ENCODE data around the gene TCEAL9. TPM values are rescaled to one million over a fixed set of nuclear protein-coding genes. Genes with fewer than 3 reads are reported as not detected.
A peak's percentile ranks its signal among the peaks of the same experiment; 100 is the strongest.

The TCEAL9 gene
- total RNA-seq, 1 experiment from 2014 or later: 71.7 TPM

DNA sequence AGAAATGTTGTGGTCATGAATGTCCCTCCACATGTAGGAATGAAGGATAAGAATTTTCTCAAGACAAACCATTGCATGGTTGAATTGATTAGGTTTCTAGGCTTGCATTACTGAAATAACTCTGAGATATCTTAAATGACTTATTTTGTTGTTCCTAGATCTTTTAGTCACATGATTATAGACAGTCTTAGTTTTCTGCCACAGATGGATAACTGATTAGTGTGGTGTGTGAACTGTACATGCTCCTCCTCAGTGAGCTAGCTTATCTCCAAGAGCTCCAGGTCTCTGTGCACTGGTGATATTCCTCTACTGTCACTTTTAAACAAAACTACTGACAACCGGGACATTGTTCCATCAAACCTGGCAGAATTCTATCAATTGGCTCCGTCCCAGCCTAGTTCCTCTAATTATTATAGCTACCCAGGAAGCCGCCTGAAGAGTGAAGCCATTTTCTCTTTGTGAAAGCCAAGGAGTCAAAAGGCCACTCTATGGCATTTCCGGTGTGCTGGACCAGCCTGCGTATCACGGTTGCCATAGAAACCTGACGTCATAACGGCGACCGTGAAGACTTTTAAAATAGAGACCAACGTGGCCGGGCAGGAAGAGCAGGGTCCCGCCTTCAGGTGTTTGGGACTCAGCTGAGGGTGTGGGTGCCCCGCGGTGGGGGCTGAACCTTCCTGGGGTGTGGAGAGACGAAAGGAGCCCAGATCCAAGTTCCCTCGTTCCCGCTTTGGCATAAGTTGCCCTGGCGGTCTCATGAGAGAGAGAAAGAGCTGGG lies 48.1 kb downstream of the TCEAL9 start:
- in situ Hi-C loops (cut with HindIII; ENCODE audit: low pct_unique_long_range_greater_than_20kb, low sequenced_read_pairs): no loop called here
- DNase-seq (ENCODE audit: low read depth, low spot score): peak; percentile 77

- in situ Hi-C loops (cut with HindIII; ENCODE audit: low pct_unique_long_range_greater_than_20kb, low sequenced_read_pairs): no loop called here
- no peak for DNase-seq (ENCODE audit: low read depth, low spot score)
These were observed 48.7 kb downstream of the TCEAL9 start for GRCh38 chrX:103405009-103405333.

- no peak for DNase-seq (ENCODE audit: low read depth, low spot score)
- in situ Hi-C loops (cut with HindIII; ENCODE audit: low pct_unique_long_range_greater_than_20kb, low sequenced_read_pairs): no loop called here
These were observed 50.0 kb downstream of the TCEAL9 start for GRCh38 chrX:103406256-103406655.

- no peak for DNase-seq (ENCODE audit: low read depth, low spot score)
- in situ Hi-C loops (cut with HindIII; ENCODE audit: low pct_unique_long_range_greater_than_20kb, low sequenced_read_pairs): no loop called here
These were observed 51.5 kb downstream of the TCEAL9 start for GRCh38 chrX:103407776-103408175.

Small RNA genes lying within 50 kb of the gene (small RNA-seq; reads per million reads assigned to genes)
- 0 reads per million in 2 experiments for gene Z92846.1

Other genes with a start within 250 kb of the TCEAL9 start
- gene BEX4, start 141.4 kb upstream of the TCEAL9 start, total RNA-seq (2014; rRNA removed; shearing (Covaris generic)): 104 and 110 TPM in 2 replicates
- gene TCEAL8, start 101.4 kb upstream of the TCEAL9 start, total RNA-seq (2014; rRNA removed; shearing (Covaris generic)): 174 and 191 TPM in 2 replicates
- gene TCEAL5, start 79.8 kb upstream of the TCEAL9 start, total RNA-seq (2014; rRNA removed; shearing (Covaris generic)): not detected in 2 replicates
- gene BEX2, start 45.5 kb upstream of the TCEAL9 start, total RNA-seq (2014; rRNA removed; shearing (Covaris generic)): 3.7 and 4.6 TPM in 2 replicates
- not detected in 2 replicates for gene TCEAL7, start 26.3 kb upstream of the TCEAL9 start, total RNA-seq (2014; rRNA removed; shearing (Covaris generic))
- gene BEX3, start 20.0 kb downstream of the TCEAL9 start, total RNA-seq (2014; rRNA removed; shearing (Covaris generic)): 269 and 278 TPM in 2 replicates
- gene RAB40A, start 163.0 kb downstream of the TCEAL9 start, total RNA-seq (2014; rRNA removed; shearing (Covaris generic)): 0.05 TPM in 1 of 2 replicates, not detected in the other
- 79.6 and 83.2 TPM in 2 replicates for gene TCEAL4, start 229.0 kb downstream of the TCEAL9 start, total RNA-seq (2014; rRNA removed; shearing (Covaris generic))